LNCAP (cell line): ENCODE measurements around the gene DIP2A.

ENCODE experiments used
- TF ChIP-seq, protein P1 (sequence below): fragments of 450-650 bp; IDR thresholded peaks from 2 replicates; pipeline ENCODE4 v1.5.1; 2017; ENCODE audit warnings: mild to moderate bottlenecking

The DIP2A gene

DNA sequence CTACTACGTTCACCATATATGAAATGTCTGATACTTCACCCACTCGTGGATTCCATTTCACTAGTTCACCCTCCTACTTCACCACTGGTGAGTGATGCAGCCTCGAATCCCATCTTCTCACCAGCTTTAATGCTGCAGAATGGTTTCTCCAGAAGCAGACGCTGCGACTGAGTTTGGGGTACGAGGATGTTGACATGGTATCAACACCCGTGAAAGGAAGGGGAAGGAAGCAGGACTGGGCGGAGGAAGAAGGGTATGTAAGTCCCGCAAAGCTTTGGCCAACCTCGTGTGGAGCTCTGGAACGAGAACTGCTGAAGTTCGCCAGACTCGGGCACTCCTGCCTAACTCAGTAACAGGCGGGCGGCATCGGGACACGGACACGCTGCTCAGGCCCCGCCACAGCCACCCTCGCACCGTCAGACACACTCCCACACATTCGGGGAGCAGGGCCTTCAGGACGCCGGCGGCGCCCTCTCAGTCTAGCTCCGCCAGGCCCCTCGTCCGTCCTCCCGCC, 833 bp upstream of the DIP2A start:
- TF ChIP-seq, protein P1, sequence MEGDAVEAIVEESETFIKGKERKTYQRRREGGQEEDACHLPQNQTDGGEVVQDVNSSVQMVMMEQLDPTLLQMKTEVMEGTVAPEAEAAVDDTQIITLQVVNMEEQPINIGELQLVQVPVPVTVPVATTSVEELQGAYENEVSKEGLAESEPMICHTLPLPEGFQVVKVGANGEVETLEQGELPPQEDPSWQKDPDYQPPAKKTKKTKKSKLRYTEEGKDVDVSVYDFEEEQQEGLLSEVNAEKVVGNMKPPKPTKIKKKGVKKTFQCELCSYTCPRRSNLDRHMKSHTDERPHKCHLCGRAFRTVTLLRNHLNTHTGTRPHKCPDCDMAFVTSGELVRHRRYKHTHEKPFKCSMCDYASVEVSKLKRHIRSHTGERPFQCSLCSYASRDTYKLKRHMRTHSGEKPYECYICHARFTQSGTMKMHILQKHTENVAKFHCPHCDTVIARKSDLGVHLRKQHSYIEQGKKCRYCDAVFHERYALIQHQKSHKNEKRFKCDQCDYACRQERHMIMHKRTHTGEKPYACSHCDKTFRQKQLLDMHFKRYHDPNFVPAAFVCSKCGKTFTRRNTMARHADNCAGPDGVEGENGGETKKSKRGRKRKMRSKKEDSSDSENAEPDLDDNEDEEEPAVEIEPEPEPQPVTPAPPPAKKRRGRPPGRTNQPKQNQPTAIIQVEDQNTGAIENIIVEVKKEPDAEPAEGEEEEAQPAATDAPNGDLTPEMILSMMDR = no peak

DNA sequence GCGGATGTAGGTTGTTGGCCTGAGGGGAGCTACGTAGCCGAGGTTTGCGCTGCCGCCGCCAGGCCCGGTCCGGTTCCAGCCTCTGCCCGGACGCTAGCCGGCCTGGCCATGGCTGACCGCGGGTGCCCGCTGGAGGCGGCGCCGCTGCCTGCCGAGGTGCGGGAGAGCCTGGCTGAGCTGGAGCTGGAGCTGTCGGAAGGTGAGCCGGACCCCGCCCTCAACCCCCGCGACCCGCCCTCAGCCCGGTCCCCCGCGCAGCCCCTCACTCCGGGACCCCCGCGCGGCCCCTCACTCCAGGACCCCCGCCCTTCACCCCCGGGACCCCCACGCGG, 299 bp downstream of the DIP2A start:
- TF ChIP-seq, protein P1 = no peak

DNA sequence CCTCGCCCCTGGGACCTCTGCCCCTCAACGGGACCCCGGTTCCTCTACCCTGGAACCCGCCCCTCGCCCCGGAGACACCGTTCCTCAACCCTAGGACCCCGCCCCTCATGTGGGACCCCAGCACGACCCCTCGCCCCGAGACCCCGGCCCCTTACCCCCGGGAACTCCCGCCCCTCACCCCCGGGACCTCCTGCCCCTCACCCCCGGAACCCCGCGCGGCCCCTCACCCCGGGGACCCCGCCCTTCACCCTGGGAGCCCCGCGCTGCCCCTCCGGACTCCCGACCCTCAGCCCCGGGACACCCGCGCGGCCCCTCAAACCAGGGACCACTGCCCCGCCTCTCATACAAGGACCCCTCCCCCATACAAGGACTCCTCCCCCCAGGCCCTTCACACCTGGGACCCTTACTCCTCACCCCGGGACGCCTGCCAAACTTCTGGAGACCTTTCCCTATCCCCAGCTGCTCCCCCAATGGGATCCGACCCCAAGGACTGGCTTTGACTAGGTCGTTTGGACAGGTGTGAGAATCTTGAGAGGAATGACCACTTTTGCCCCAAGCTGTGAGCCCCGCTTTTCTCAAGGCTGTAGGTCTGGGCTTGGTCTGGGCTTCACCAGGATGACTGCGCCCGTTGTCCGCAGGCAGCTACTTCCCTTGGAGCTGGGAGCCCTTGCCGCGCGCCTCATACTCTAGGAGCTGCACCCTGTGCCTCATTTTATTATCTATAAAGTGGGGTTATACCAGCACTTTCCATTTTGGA, 843 bp downstream of the DIP2A start:
- TF ChIP-seq, protein P1 = no peak

DNA sequence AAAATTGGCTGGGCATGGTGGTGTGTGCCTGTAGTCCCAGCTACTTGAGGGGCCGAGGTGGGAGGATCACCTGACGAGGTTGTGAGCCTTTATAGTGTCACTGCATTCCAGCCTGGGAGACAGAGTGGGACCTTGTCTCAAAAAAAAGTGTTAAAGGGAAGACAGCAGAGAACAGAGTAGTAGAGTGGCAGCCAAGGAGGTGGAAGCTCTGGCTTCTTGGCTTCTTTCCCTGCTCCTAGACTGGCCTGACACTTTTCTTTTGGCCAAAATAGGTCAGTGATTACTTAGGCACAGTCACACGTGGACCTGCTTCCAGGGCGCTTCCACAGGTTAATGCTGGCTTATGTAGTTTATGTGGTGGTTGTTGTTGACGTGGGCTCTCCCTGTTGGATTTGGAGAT, 3.2 kb downstream of the DIP2A start:
- TF ChIP-seq, protein P1 = no peak

DNA sequence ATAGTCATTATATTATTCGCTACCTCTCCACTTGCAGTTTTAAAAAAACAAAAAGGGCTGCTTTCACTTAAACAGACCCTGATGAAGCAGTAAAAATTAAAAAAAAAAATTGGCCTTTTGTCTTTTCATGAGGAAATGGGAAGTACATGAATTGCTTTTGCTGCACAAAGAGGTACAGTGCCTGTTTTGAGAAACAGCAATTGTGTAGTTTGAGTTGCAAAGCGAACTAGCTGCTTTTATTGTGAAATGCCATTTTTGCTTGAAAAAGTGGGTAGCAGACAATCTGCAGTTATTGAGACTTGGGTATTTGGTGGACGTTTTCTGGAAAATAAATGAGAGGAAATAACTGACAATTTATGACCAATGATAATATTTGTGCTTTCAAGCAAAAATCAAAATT, 7.0 kb downstream of the DIP2A start:
- TF ChIP-seq, protein P1 = no peak

DNA sequence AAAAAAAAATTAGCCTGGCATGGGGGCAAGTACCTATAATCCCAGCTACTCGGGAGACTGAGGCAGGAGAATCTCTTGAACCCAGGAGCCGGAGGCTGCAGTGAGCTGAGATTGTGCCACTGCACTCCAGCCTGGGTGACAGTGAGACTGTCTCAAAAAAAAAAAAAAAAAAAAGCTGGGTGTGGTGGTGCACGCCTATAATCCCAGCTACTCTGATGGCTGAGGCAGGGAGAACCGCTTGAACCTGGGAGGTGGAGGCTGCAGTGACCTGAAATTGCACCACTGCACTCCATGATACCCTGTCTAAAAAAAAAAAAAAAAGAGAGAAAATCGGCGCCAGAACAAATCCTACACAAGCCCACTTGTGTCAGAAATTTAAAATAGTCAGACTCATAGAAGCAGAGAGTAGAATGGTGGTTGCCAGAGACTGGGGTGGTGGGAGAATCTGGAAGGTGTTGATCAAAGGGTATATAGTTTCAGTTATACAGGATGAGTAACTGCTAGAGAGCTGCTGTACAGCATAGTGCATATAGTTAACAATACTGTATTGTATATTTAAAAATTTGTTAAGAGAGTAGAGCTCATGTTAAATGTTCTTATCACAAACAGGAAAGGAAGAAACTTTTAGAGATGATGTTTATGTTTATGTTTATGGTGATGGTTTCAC, 9.6 kb downstream of the DIP2A start:
- TF ChIP-seq, protein P1 = no peak

DNA sequence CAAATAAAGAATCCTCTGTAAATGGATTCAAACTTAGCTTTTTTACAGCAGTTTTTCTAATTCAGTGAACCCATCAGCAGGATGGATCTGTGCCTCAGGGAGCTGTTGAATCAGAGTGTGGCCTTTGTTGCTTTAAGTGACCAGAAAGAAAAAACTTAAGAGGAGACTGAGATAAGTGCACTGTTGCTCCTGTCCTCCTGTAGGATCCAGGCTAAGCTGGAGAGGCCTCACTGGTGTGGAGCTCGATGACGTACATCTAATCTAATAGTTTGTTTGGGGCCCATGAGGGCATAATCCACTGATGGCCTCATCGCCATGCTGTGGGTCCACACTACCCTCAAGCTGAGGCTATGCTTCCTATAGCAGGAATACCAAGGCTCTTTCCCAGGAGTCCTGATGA, 10.6 kb downstream of the DIP2A start:
- TF ChIP-seq, protein P1 = no peak
